ENCODE measurements around the gene SLC25A25. TPM values are rescaled to one million over a fixed set of nuclear protein-coding genes. Genes with fewer than 3 reads are reported as not detected.
"Not testable (repeated sequence)": the region's sequence is repeated elsewhere in the genome, so short reads cannot be mapped to it uniquely, and the experiment has no call there.

SLC25A25 gene
- total RNA-seq, 1 donor from 2014 or later, result 13.5 TPM

- Mint-ChIP-seq H3K36me3 (ENCODE audit: low read depth) (peaks cover 34% of the 10 kb centered on the region), H3K27me3 (ENCODE audit: insufficient read depth) (no peaks in the 10 kb centered on the region), H3K9me3 (no peaks in the 10 kb centered on the region), H3K4me1 (ENCODE audit: low read depth) (peaks cover 13% of the 10 kb centered on the region), H3K27ac (no peak overlapping the region), H3K4me3 (no peak overlapping the region)
- no peak for DNase-seq (ENCODE audit: low spot score)
- intact Hi-C loops (cut with micrococcal nuclease), result no loop called here
Observed at GRCh38 chr9:128106181-128106939, 38.3 kb downstream of the SLC25A25 start.

- H3K27me3 Mint-ChIP-seq (ENCODE audit: insufficient read depth), result no peaks in the 10 kb centered on the region
- peaks cover 13% of the 10 kb centered on the region for H3K4me1 Mint-ChIP-seq (ENCODE audit: low read depth)
- no peak overlapping the region for H3K4me3 Mint-ChIP-seq
- H3K27ac Mint-ChIP-seq, result no peak overlapping the region
- no peaks in the 10 kb centered on the region for H3K9me3 Mint-ChIP-seq
- intact Hi-C loops (cut with micrococcal nuclease), result no loop called here
- DNase-seq (ENCODE audit: low spot score), result no peak
- peaks cover 32% of the 10 kb centered on the region for H3K36me3 Mint-ChIP-seq (ENCODE audit: low read depth)
Observed at GRCh38 chr9:128106940-128107467, 39.0 kb downstream of the SLC25A25 start.

- Mint-ChIP-seq H3K27ac (no peak overlapping the region), H3K4me1 (ENCODE audit: low read depth) (peaks cover 9% of the 10 kb centered on the region), H3K9me3 (no peaks in the 10 kb centered on the region), H3K27me3 (ENCODE audit: insufficient read depth) (no peaks in the 10 kb centered on the region), H3K4me3 (no peak overlapping the region), H3K36me3 (ENCODE audit: low read depth) (peaks cover 27% of the 10 kb centered on the region)
- no peak for DNase-seq (ENCODE audit: low spot score)
- intact Hi-C loops (cut with micrococcal nuclease), result no loop called here
Observed at GRCh38 chr9:128107468-128108268, 39.6 kb downstream of the SLC25A25 start.

GRCh38 chr9:128108269-128109049 lies 40.4 kb downstream of the SLC25A25 start:
- H3K4me3 Mint-ChIP-seq, result no peak overlapping the region
- H3K36me3 Mint-ChIP-seq (ENCODE audit: low read depth), result peaks cover 26% of the 10 kb centered on the region
- no peaks in the 10 kb centered on the region for H3K9me3 Mint-ChIP-seq
- H3K27ac Mint-ChIP-seq, result no peak overlapping the region
- no peak for DNase-seq (ENCODE audit: low spot score)
- intact Hi-C loops (cut with micrococcal nuclease), result no loop called here
- peaks cover 2% of the 10 kb centered on the region for H3K4me1 Mint-ChIP-seq (ENCODE audit: low read depth)
- no peaks in the 10 kb centered on the region for H3K27me3 Mint-ChIP-seq (ENCODE audit: insufficient read depth)

- no peak overlapping the region for H3K4me3 Mint-ChIP-seq
- no peak overlapping the region for H3K27ac Mint-ChIP-seq
- H3K36me3 Mint-ChIP-seq (ENCODE audit: low read depth), result peaks cover 29% of the 10 kb centered on the region
- no peaks in the 10 kb centered on the region for H3K9me3 Mint-ChIP-seq
- intact Hi-C loops (cut with micrococcal nuclease), result no loop called here
- H3K4me1 Mint-ChIP-seq (ENCODE audit: low read depth), result no peaks in the 10 kb centered on the region
- H3K27me3 Mint-ChIP-seq (ENCODE audit: insufficient read depth), result no peaks in the 10 kb centered on the region
- no peak for DNase-seq (ENCODE audit: low spot score)
Observed at GRCh38 chr9:128109050-128109709, 41.1 kb downstream of the SLC25A25 start.

- H3K27me3 Mint-ChIP-seq (ENCODE audit: insufficient read depth); intact Hi-C loops (cut with micrococcal nuclease): not testable (repeated sequence)
Observed at GRCh38 chr9:128111726-128112125, 43.7 kb downstream of the SLC25A25 start.

GRCh38 chr9:128113526-128114325 lies 45.7 kb downstream of the SLC25A25 start:
- Mint-ChIP-seq H3K4me3 (no peak overlapping the region), H3K27me3 (ENCODE audit: insufficient read depth) (no peaks in the 10 kb centered on the region), H3K4me1 (ENCODE audit: low read depth) (peaks cover 12% of the 10 kb centered on the region), H3K27ac (no peak overlapping the region), H3K9me3 (no peaks in the 10 kb centered on the region), H3K36me3 (ENCODE audit: low read depth) (peaks cover 19% of the 10 kb centered on the region)
- no peak for DNase-seq (ENCODE audit: low spot score)
- intact Hi-C loops (cut with micrococcal nuclease), result no loop called here

More at GRCh38 chr9:128111726-128112125, 43.7 kb downstream of the SLC25A25 start:
- H3K4me1 Mint-ChIP-seq (ENCODE audit: low read depth); H3K4me3 Mint-ChIP-seq; H3K9me3 Mint-ChIP-seq; DNase-seq (ENCODE audit: low spot score); H3K27ac Mint-ChIP-seq: not testable (repeated sequence)
- H3K36me3 Mint-ChIP-seq (ENCODE audit: low read depth), result peaks cover 26% of the 10 kb centered on the region

GRCh38 chr9:128114326-128115186 lies 46.5 kb downstream of the SLC25A25 start:
- Mint-ChIP-seq H3K27me3 (ENCODE audit: insufficient read depth) (no peaks in the 10 kb centered on the region), H3K4me1 (ENCODE audit: low read depth) (peaks cover 12% of the 10 kb centered on the region), H3K27ac (no peak overlapping the region), H3K36me3 (ENCODE audit: low read depth) (peaks cover 13% of the 10 kb centered on the region), H3K4me3 (no peak overlapping the region), H3K9me3 (no peaks in the 10 kb centered on the region)
- intact Hi-C loops (cut with micrococcal nuclease), result loop anchor here (5.0 kb wide), 1 partner anchor 157 kb away; no protein-coding TSS in a partner anchor
- no peak for DNase-seq (ENCODE audit: low spot score)

- H3K36me3 Mint-ChIP-seq (ENCODE audit: low read depth), result peaks cover 11% of the 10 kb centered on the region
- intact Hi-C loops (cut with micrococcal nuclease), result loop anchor here (5.0 kb wide), 1 partner anchor 158 kb away; no protein-coding TSS in a partner anchor
- no peaks in the 10 kb centered on the region for H3K27me3 Mint-ChIP-seq (ENCODE audit: insufficient read depth)
- no peak overlapping the region for H3K4me3 Mint-ChIP-seq
- H3K27ac Mint-ChIP-seq, result peak overlapping the region; percentile 23
- H3K4me1 Mint-ChIP-seq (ENCODE audit: low read depth), result peaks cover 12% of the 10 kb centered on the region
- no peak for DNase-seq (ENCODE audit: low spot score)
- no peaks in the 10 kb centered on the region for H3K9me3 Mint-ChIP-seq
Observed at GRCh38 chr9:128115187-128116103, 47.4 kb downstream of the SLC25A25 start.
